ENCODE measurements around the gene ADNP. TPM values are rescaled to one million over a fixed set of nuclear protein-coding genes. Genes with fewer than 3 reads are reported as not detected.

ADNP gene
- total RNA-seq, 4 donors from 2014 or later, result 58.9 to 77.1 (median 72.6) TPM

GRCh38 chr20:50948132-50948785 is 17.0 kb upstream of the ADNP start:
- Histone ChIP-seq H3K9me3 (no peaks in the 10 kb centered on the region), H3K27me3 (no peaks in the 10 kb centered on the region), H3K4me1 (no peaks in the 10 kb centered on the region), H3K36me3 (peaks cover 89% of the 10 kb centered on the region), H3K4me3 (no peak overlapping the region), H3K27ac (no peak overlapping the region)
- DNase-seq (ENCODE audit: low spot score in 2 of 2), result no peak
- 89% methylated on average over 4 of the region's 4 CpGs for WGBS
- no peak for TF ChIP-seq CTCF (IDR thresholded peaks at IDR 0.05)

GRCh38 chr20:50943069-50943468 is 11.8 kb upstream of the ADNP start:
- H3K27ac ChIP-seq, result no peak overlapping the region
- 98% methylated on average over 7 of the region's 7 CpGs for WGBS

GRCh38 chr20:50933589-50933988 is 2.4 kb upstream of the ADNP start:
- Histone ChIP-seq H3K9me3 (no peaks in the 10 kb centered on the region), H3K4me3 (no peak overlapping the region), H3K27me3 (no peaks in the 10 kb centered on the region), H3K4me1 (peaks cover 19% of the 10 kb centered on the region), H3K36me3 (peaks cover 40% of the 10 kb centered on the region), H3K27ac (no peak overlapping the region)
- DNase-seq (ENCODE audit: low spot score in 2 of 2), result no peak
- TF ChIP-seq POLR2A (IDR thresholded peaks at IDR 0.05) (no peak), POLR2AphosphoS5 (IDR thresholded peaks at IDR 0.05) (no peak), EP300 (IDR thresholded peaks at IDR 0.05) (no peak), CTCF (IDR thresholded peaks at IDR 0.05) (no peak)
- 82% methylated on average over 1 of the region's 1 CpG for WGBS

More at GRCh38 chr20:50943069-50943468, 11.8 kb upstream of the ADNP start:
- Histone ChIP-seq H3K4me1 (no peaks in the 10 kb centered on the region), H3K4me3 (no peak overlapping the region), H3K9me3 (no peaks in the 10 kb centered on the region), H3K27me3 (no peaks in the 10 kb centered on the region), H3K36me3 (peaks cover 94% of the 10 kb centered on the region)
- TF ChIP-seq POLR2AphosphoS5 (IDR thresholded peaks at IDR 0.05) (no peak), POLR2A (IDR thresholded peaks at IDR 0.05) (no peak), EP300 (IDR thresholded peaks at IDR 0.05) (no peak), CTCF (IDR thresholded peaks at IDR 0.05) (no peak)
- no peak for DNase-seq (ENCODE audit: low spot score in 2 of 2)

GRCh38 chr20:50932691-50933280 is 1.5 kb upstream of the ADNP start:
- no peaks in the 10 kb centered on the region for H3K27me3 ChIP-seq
- 54% methylated on average over 1 of the region's 1 CpG for WGBS
- no peak overlapping the region for H3K27ac ChIP-seq
- no peak for DNase-seq (ENCODE audit: low spot score in 2 of 2)
- H3K36me3 ChIP-seq, result peaks cover 33% of the 10 kb centered on the region
- no peak overlapping the region for H3K4me3 ChIP-seq
- H3K9me3 ChIP-seq, result no peaks in the 10 kb centered on the region
- TF ChIP-seq EP300 (IDR thresholded peaks at IDR 0.05) (no peak), POLR2AphosphoS5 (IDR thresholded peaks at IDR 0.05) (no peak), CTCF (IDR thresholded peaks at IDR 0.05) (no peak), POLR2A (IDR thresholded peaks at IDR 0.05) (no peak)
- H3K4me1 ChIP-seq, result peaks cover 25% of the 10 kb centered on the region

- WGBS, result 60% methylated on average over 4 of the region's 6 CpGs
- Histone ChIP-seq H3K4me1 (peaks cover 33% of the 10 kb centered on the region), H3K4me3 (peak overlapping the region; percentile 93), H3K9me3 (no peaks in the 10 kb centered on the region), H3K27ac (peak overlapping the region; percentile 100), H3K36me3 (peaks cover 36% of the 10 kb centered on the region), H3K27me3 (no peaks in the 10 kb centered on the region)
- DNase-seq (ENCODE audit: low spot score in 2 of 2), result no peak
- no peak for TF ChIP-seq POLR2AphosphoS5 (IDR thresholded peaks at IDR 0.05)
- no peak for TF ChIP-seq CTCF (IDR thresholded peaks at IDR 0.05)
- TF ChIP-seq POLR2A (IDR thresholded peaks at IDR 0.05), result no peak
- no peak for TF ChIP-seq EP300 (IDR thresholded peaks at IDR 0.05)
Observed at GRCh38 chr20:50932016-50932485, 814 bp upstream of the ADNP start.
